Naive thymus-derived CD8-positive, alpha-beta T cell (primary cell): ENCODE measurements around the gene ITIH6. TPM values are rescaled to one million over a fixed set of nuclear protein-coding genes. Genes with fewer than 3 reads are reported as not detected.
A peak's percentile ranks its signal among the peaks of the same experiment; 100 is the strongest.
"Not testable (repeated sequence)": the region's sequence is repeated elsewhere in the genome, so short reads cannot be mapped to it uniquely, and the experiment has no call there.

Experiments
- ATAC-seq, 2 donors: fragments of 150-1000 bp; cut with Tn5 transposase in 1 of 2; sonication (Bioruptor Pico), chemical (Tn5 transposase) in 1 of 2; 1 replicate in 1 of 2; 2 replicates in 1 of 2; pipeline ENCODE4 v1.10.0; 2021; ENCODE audit warnings: mild to moderate bottlenecking in 2 of 2, moderate library complexity in 2 of 2
- POLR2A ChIA-PET: fragments of 350-600 bp; sonication (Branson Sonifier 250); formaldehyde crosslinking; loops from one replicate; lab custom pipeline; 2021; ENCODE audit warnings: antibody characterized with exemption; lab: Charles Lee
- DNase-seq, 10 donors: peaks; one replicate each; pipeline versions ENCODE4 v3.0.0 to v3.0.0-alpha.2; 2020 to 2022
- H3K27ac Mint-ChIP-seq, 10 donors: one replicate each; pipeline ENCODE4 v1.8.0; 2020 to 2022; ENCODE audit warnings: mild to moderate bottlenecking in 10 of 10, mixed read lengths in 10 of 10, moderate library complexity in 4 of 10, inconsistent platforms in 1 of 10
- H3K27me3 Mint-ChIP-seq, 5 donors: one replicate each; pipeline ENCODE4 v1.8.0; 2021 to 2022; ENCODE audit warnings: mixed read lengths in 5 of 5
- H3K36me3 Mint-ChIP-seq, 3 donors: one replicate each; pipeline ENCODE4 v1.8.0; 2020 to 2022; ENCODE audit warnings: mixed read lengths in 3 of 3, mild to moderate bottlenecking in 2 of 3, inconsistent platforms in 1 of 3
- H3K4me1 Mint-ChIP-seq, 4 donors: one replicate each; pipeline ENCODE4 v1.8.0; 2021 to 2022; ENCODE audit warnings: mixed read lengths in 4 of 4
- H3K4me3 Mint-ChIP-seq, 10 donors: one replicate each; pipeline ENCODE4 v1.8.0; 2020 to 2022; ENCODE audit warnings: mild to moderate bottlenecking in 10 of 10, mixed read lengths in 10 of 10, moderate library complexity in 6 of 10, inconsistent platforms in 1 of 10
- H3K9me3 Mint-ChIP-seq, 9 donors: one replicate each; pipeline ENCODE4 v1.8.0; 2020 to 2022; ENCODE audit warnings: mixed read lengths in 9 of 9, mild to moderate bottlenecking in 3 of 9, inconsistent platforms in 1 of 9, moderate library complexity in 1 of 9
- polyA plus RNA-seq, 3 donors: library from polyadenylated mRNA; unstranded; fragments of 300-500 nt; fragmentation: Illumina TruSeq; gene quantifications; one replicate each; pipeline ENCODE4 v1.2.3, GENCODE V29; 2021
- total RNA-seq, 8 experiments: library from RNA in 2 of 8; stranded (reverse) in 2 of 8; gene quantifications; one replicate each; pipeline ENCODE4 v1.2.3 and lab custom pipeline; 2021 to 2026

Gene ITIH6
- total and polyA plus RNA-seq, 5 experiments from 2014 or later: not detected

- Mint-ChIP-seq H3K4me1 (no peaks in the 10 kb centered on the region), H3K4me3 (no peak overlapping the region), H3K27me3 (no peaks in the 10 kb centered on the region), H3K36me3 (no peaks in the 10 kb centered on the region), H3K9me3 (peaks cover 0 to 2% (median 0%) of the 10 kb centered on the region in 9 donors), H3K27ac (peak overlapping the region in 1 of 10 donors; percentile 52)
- DNase-seq (no peak), ATAC-seq (no peak)
- POLR2A ChIA-PET: no interaction called here
Measured at GRCh38 chrX:54794795-54795194, 3.3 kb downstream of the ITIH6 start.

- H3K9me3 Mint-ChIP-seq: peaks cover 0 to 2% (median 0%) of the 10 kb centered on the region in 9 donors
- POLR2A ChIA-PET: no interaction called here
Measured at GRCh38 chrX:54794028-54794427, 4.0 kb downstream of the ITIH6 start.

DNA sequence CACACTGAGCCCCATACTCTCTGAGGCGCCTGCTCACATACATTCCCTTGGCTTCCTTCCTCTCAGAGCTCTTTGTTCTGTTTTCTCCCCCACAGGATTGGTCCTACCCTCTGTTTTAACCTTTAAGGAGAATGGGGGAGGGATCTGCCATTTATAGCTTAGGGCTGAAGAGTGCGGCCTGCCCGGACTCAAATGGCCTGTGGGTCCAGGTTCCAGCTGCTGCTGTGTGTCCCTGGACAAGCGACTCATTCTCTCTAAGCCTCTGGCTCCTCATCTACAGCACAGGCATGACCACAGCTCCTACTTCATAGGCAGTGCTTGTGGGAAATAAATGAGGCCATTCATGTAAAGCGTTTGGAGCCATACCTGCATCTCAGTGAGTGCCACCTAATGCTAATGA lies 8.7 kb downstream of the ITIH6 start:
- H3K4me3 Mint-ChIP-seq, H3K36me3 Mint-ChIP-seq, H3K9me3 Mint-ChIP-seq, H3K27ac Mint-ChIP-seq, H3K4me1 Mint-ChIP-seq, ATAC-seq, POLR2A ChIA-PET, H3K27me3 Mint-ChIP-seq, DNase-seq: not testable (repeated sequence)

More at GRCh38 chrX:54794028-54794427, 4.0 kb downstream of the ITIH6 start:
- ATAC-seq (no peak), DNase-seq (no peak)
- no peaks in the 10 kb centered on the region for H3K36me3 Mint-ChIP-seq
- H3K27me3 Mint-ChIP-seq: no peaks in the 10 kb centered on the region
- H3K4me1 Mint-ChIP-seq: no peaks in the 10 kb centered on the region
- H3K27ac Mint-ChIP-seq: no peak overlapping the region
- H3K4me3 Mint-ChIP-seq: no peak overlapping the region

GRCh38 chrX:54788446-54788845 lies 9.6 kb downstream of the ITIH6 start:
- peaks cover 0 to 3% (median 0%) of the 10 kb centered on the region in 9 donors for H3K9me3 Mint-ChIP-seq
- POLR2A ChIA-PET: no interaction called here
- no peak for DNase-seq
- H3K4me1 Mint-ChIP-seq: peaks cover 0 to 2% (median 0%) of the 10 kb centered on the region in 4 donors
- no peak overlapping the region for H3K27ac Mint-ChIP-seq
- H3K27me3 Mint-ChIP-seq: no peaks in the 10 kb centered on the region
- ATAC-seq: no peak
- H3K36me3 Mint-ChIP-seq: no peaks in the 10 kb centered on the region
- no peak overlapping the region for H3K4me3 Mint-ChIP-seq

GRCh38 chrX:54786967-54787366 lies 11.1 kb downstream of the ITIH6 start:
- ATAC-seq: peak; percentile 57 to 62
- Mint-ChIP-seq H3K4me1 (peaks cover 0 to 2% (median 0%) of the 10 kb centered on the region in 4 donors), H3K36me3 (no peaks in the 10 kb centered on the region), H3K27me3 (no peaks in the 10 kb centered on the region), H3K4me3 (peak overlapping the region in 1 of 10 donors; percentile 64), H3K27ac (no peak overlapping the region), H3K9me3 (peaks cover 0 to 2% (median 0%) of the 10 kb centered on the region in 9 donors)
- DNase-seq: peak in 7 of 10 donors; percentile 1 to 34 (median 17)
- POLR2A ChIA-PET: no interaction called here

- POLR2A ChIA-PET: no interaction called here
- Mint-ChIP-seq H3K9me3 (peaks cover 0 to 2% (median 0%) of the 10 kb centered on the region in 9 donors), H3K4me3 (no peak overlapping the region), H3K27ac (peak overlapping the region in 1 of 10 donors; percentile 55), H3K4me1 (peaks cover 0 to 2% (median 0%) of the 10 kb centered on the region in 4 donors), H3K36me3 (no peaks in the 10 kb centered on the region), H3K27me3 (no peaks in the 10 kb centered on the region)
- ATAC-seq: no peak
- DNase-seq: no peak
Measured at GRCh38 chrX:54785901-54786300, 12.2 kb downstream of the ITIH6 start.

- peak in 1 of 10 donors; percentile 22 for DNase-seq
- POLR2A ChIA-PET: no interaction called here
- ATAC-seq: peak; percentile 33 to 48
- Mint-ChIP-seq H3K36me3 (peaks cover 0 to 1% (median 0%) of the 10 kb centered on the region in 3 donors), H3K4me1 (peaks cover 4 to 15% (median 14%) of the 10 kb centered on the region in 4 donors), H3K27me3 (peaks cover 0 to under 1% (median 0%) of the 10 kb centered on the region in 5 donors), H3K4me3 (peak overlapping the region in 2 of 10 donors; percentile 15 to 18), H3K9me3 (no peaks in the 10 kb centered on the region), H3K27ac (peak overlapping the region in 5 of 10 donors; percentile 28 to 84 (median 56))
Measured at GRCh38 chrX:54776987-54777672, 20.9 kb downstream of the ITIH6 start.

DNA sequence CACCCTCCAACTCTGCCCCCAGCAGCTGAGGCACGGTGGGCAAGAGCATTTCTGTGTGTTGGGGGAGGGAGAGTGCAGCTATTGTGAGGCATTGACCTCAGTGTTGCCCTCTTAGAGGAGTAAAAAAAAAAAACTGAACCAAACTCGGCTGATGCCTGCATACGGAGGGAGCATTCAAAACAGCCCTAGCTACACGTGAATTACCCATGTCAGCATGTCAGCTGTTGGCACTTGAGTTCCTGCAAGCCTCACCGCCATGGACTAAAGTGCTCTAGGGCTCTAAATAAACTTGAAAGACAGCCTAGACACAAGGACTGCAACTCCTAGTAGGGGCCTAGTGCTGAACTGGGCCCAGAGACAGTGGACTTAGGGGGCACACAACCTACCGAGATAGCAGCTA lies 22.0 kb downstream of the ITIH6 start:
- POLR2A ChIA-PET: no interaction called here
- Mint-ChIP-seq H3K27me3 (peaks cover 0 to 3% (median 0%) of the 10 kb centered on the region in 5 donors), H3K27ac (no peak overlapping the region), H3K4me3 (no peak overlapping the region), H3K4me1 (peaks cover 4 to 15% (median 14%) of the 10 kb centered on the region in 4 donors), H3K36me3 (peaks cover 0 to 4% (median 0%) of the 10 kb centered on the region in 3 donors), H3K9me3 (no peaks in the 10 kb centered on the region)
- DNase-seq (no peak), ATAC-seq (no peak)

DNA sequence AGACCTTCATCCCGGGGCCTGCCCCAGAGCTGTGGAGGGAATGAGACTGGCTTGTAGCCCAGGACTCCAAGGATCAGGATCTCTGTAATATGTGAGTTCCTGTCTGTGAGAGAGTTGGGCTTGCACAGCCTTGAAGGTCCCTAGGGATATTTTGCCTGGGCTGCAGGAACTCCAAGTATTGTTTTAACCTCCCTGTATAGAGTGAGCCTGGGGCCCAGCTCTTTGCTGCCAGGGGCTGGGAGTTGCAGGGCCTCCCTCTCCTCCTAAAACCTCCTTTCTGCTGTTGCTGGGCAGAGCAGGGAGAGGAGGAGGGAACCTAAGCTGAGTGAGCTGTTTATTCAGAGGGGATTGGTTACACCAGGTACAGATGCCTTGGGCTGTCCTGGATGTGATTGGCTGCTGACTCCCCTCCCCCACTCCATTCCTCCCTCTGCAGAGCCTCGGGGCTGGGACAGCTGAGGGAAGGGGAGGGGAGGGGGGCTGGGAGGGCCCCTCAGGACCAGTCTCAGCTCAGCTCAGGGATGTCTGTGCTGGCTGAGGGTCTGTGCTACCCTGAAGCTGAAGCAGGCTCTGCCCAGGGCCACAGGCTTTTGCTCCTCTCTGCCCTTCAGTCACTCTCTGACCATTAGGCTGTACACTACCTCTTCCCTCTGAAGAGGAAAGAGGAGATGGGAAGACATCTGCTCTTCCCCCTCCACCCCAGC lies 23.5 kb downstream of the ITIH6 start:
- Mint-ChIP-seq H3K27me3 (peaks cover 0 to 14% (median 2%) of the 10 kb centered on the region in 5 donors), H3K4me1 (peaks cover 6 to 15% (median 14%) of the 10 kb centered on the region in 4 donors)
- H3K27ac Mint-ChIP-seq, DNase-seq, POLR2A ChIA-PET, ATAC-seq, H3K36me3 Mint-ChIP-seq, H3K9me3 Mint-ChIP-seq, H3K4me3 Mint-ChIP-seq: not testable (repeated sequence)

GRCh38 chrX:54758114-54759055 lies 39.7 kb downstream of the ITIH6 start:
- no peak overlapping the region for H3K4me3 Mint-ChIP-seq
- H3K27me3 Mint-ChIP-seq: peaks cover 0 to 2% (median 0%) of the 10 kb centered on the region in 5 donors
- peaks cover 0 to 16% (median 3%) of the 10 kb centered on the region in 9 donors for H3K9me3 Mint-ChIP-seq
- no peak overlapping the region for H3K27ac Mint-ChIP-seq
- ATAC-seq: no peak
- no peak for DNase-seq
- no peaks in the 10 kb centered on the region for H3K36me3 Mint-ChIP-seq
- H3K4me1 Mint-ChIP-seq: no peaks in the 10 kb centered on the region
- POLR2A ChIA-PET: no interaction called here

GRCh38 chrX:54754854-54755253 lies 43.2 kb downstream of the ITIH6 start:
- H3K27me3 Mint-ChIP-seq: peaks cover 0 to 2% (median 0%) of the 10 kb centered on the region in 5 donors
- DNase-seq (no peak), ATAC-seq (no peak)
- H3K27ac Mint-ChIP-seq: no peak overlapping the region
- H3K4me1 Mint-ChIP-seq: no peaks in the 10 kb centered on the region
- H3K9me3 Mint-ChIP-seq: no peaks in the 10 kb centered on the region
- H3K4me3 Mint-ChIP-seq: no peak overlapping the region
- POLR2A ChIA-PET: no interaction called here
- no peaks in the 10 kb centered on the region for H3K36me3 Mint-ChIP-seq

GRCh38 chrX:54748626-54749025 lies 49.4 kb downstream of the ITIH6 start:
- Mint-ChIP-seq H3K4me1 (no peaks in the 10 kb centered on the region), H3K4me3 (no peak overlapping the region), H3K36me3 (no peaks in the 10 kb centered on the region), H3K27ac (no peak overlapping the region), H3K9me3 (no peaks in the 10 kb centered on the region), H3K27me3 (peaks cover 0 to 1% (median 0%) of the 10 kb centered on the region in 5 donors)
- DNase-seq: no peak
- no peak for ATAC-seq
- POLR2A ChIA-PET: no interaction called here
